Keratinocyte (primary cell): ENCODE data around the gene SETBP1. TPM values are rescaled to one million over a fixed set of nuclear protein-coding genes. Genes with fewer than 3 reads are reported as not detected.

Experiments used
- DNase-seq: peaks from one replicate; pipeline ENCODE4 v3.0.0-alpha.2; 2011; ENCODE audit warnings: low read depth, missing footprints, low spot score
- FAIRE-seq: peaks from 2 replicates; lab custom pipeline; 2011; peaks lifted over from hg19 to GRCh38; lab: Jason Lieb, UNC
- H2AFZ ChIP-seq: 2 replicates; pipeline ENCODE4 v1.6.0; 2012; ENCODE audit warnings: low read length, control low read depth, inconsistent platforms; ENCODE audit not compliant: control insufficient read depth
- H3K27ac ChIP-seq: 2 replicates; pipeline ENCODE4 v1.5.1; 2011; ENCODE audit warnings: low read length; ENCODE audit not compliant: control insufficient read depth, insufficient read depth
- H3K27me3 ChIP-seq: 3 replicates; pipeline ENCODE4 v1.6.0; 2011; ENCODE audit warnings: low read length; ENCODE audit not compliant: control insufficient read depth, insufficient read depth; ENCODE audit errors: extremely low read depth
- H3K36me3 ChIP-seq, 2 experiments: 2 replicates in 1 of 2; 3 replicates in 1 of 2; pipeline ENCODE4 v1.5.1; 2011; ENCODE audit warnings: low read length in 2 of 2, mild to moderate bottlenecking in 1 of 2; ENCODE audit not compliant: control insufficient read depth in 2 of 2, insufficient read depth in 2 of 2; ENCODE audit errors: extremely low read depth in 1 of 2
- H3K4me1 ChIP-seq: 3 replicates; pipeline ENCODE4 v1.5.1; 2011; ENCODE audit warnings: low read length; ENCODE audit not compliant: control insufficient read depth, insufficient read depth; ENCODE audit errors: extremely low read depth
- H3K4me2 ChIP-seq: 3 replicates; pipeline ENCODE4 v1.6.0; 2011; ENCODE audit warnings: low read depth, low read length; ENCODE audit not compliant: control insufficient read depth, insufficient read depth; ENCODE audit errors: extremely low read depth
- H3K4me3 ChIP-seq, 3 experiments: fragments of 200-600 bp in 1 of 3; sonication (generic) in 1 of 3; 2 replicates in 2 of 3; 3 replicates in 1 of 3; pipeline ENCODE4 v1.5.1; 2011 to 2016; ENCODE audit warnings: low read length in 3 of 3, mild to moderate bottlenecking in 3 of 3, control low read depth in 2 of 3, inconsistent platforms in 1 of 3, low read depth in 1 of 3, mixed read lengths in 1 of 3, mixed run types in 1 of 3, moderate library complexity in 1 of 3; ENCODE audit not compliant: control insufficient read depth in 2 of 3, insufficient read depth in 2 of 3; ENCODE audit errors: extremely low read depth in 1 of 3
- H3K79me2 ChIP-seq: 2 replicates; pipeline ENCODE4 v1.6.0; 2012; ENCODE audit warnings: low read length; ENCODE audit not compliant: control insufficient read depth, insufficient read depth
- H3K9ac ChIP-seq: 3 replicates; pipeline ENCODE4 v1.6.0; 2011; ENCODE audit warnings: low read length; ENCODE audit not compliant: control insufficient read depth, insufficient read depth; ENCODE audit errors: extremely low read depth
- H3K9me1 ChIP-seq: 3 replicates; pipeline ENCODE4 v1.6.0; 2011; ENCODE audit warnings: low read length; ENCODE audit not compliant: control insufficient read depth, insufficient read depth; ENCODE audit errors: extremely low read depth
- H3K9me3 ChIP-seq: 2 replicates; pipeline ENCODE4 v1.5.1; 2012; ENCODE audit warnings: low read depth, low read length; ENCODE audit not compliant: control insufficient read depth
- H4K20me1 ChIP-seq: 3 replicates; pipeline ENCODE4 v1.6.0; 2011; ENCODE audit warnings: low read length; ENCODE audit not compliant: control insufficient read depth, insufficient read depth; ENCODE audit errors: extremely low read depth
- EZH2 ChIP-seq: IDR thresholded peaks from one replicate; pipeline ENCODE4 v1.6.1; 2012; ENCODE audit warnings: inconsistent platforms, mild to moderate bottlenecking, low read length, moderate library complexity
- dilution Hi-C: fragments of 300-500 bp; cut with MboI; formaldehyde crosslinking; loops from one replicate; pipeline ENCODE4 v1.7.0; 2020; ENCODE audit warnings: low sequenced_read_pairs; ENCODE audit not compliant: extremely low pct_ligation_motif_present
- polyA plus RNA-seq, 5 experiments: library from polyadenylated mRNA; depleted of rRNA in 3 of 5; stranded (reverse) in 3 of 5; stranded (forward) in 1 of 5; unstranded in 1 of 5; fragments of >200 nt; gene quantifications; 1 replicate in 1 of 5; 2 replicates in 3 of 5; 3 replicates in 1 of 5; pipeline versions ENCODE4 v1.2.1 to v1.2.3, GENCODE V29; 2011 to 2012; ENCODE audit warnings: missing spikeins in 2 of 5, low read depth in 1 of 5, low replicate concordance in 1 of 5
- TF ChIP-seq, protein P1 (sequence below), 3 experiments: IDR thresholded peaks in 1 of 3; conservative IDR thresholded peaks in 1 of 3; optimal IDR thresholded peaks in 1 of 3; 2 replicates in 2 of 3; 3 replicates in 1 of 3; pipeline versions ENCODE3 to v1.5.1; 2011; ENCODE audit warnings: low read length in 3 of 3, mild to moderate bottlenecking in 3 of 3, moderate library complexity in 2 of 3, control low read depth in 1 of 3, inconsistent platforms in 1 of 3; ENCODE audit not compliant: insufficient read depth in 2 of 3; ENCODE audit errors: extremely low read depth in 1 of 3

SETBP1 gene
- polyA plus RNA-seq, 1 donor (not counting 4 experiments of a cell fraction or from before 2014, with no cell fraction given) = 3.3 TPM

GRCh38 chr18:44715245-44715644 lies 34.6 kb downstream of the SETBP1 start:
- dilution Hi-C loops = no loop called here
- Histone ChIP-seq H3K4me3 (no peak overlapping the region), H3K36me3 (peaks cover 4% of the 10 kb centered on the region in 2 experiments), H3K79me2 (no peaks in the 10 kb centered on the region), H3K27me3 (no peaks in the 10 kb centered on the region), H3K4me2 (no peak overlapping the region), H4K20me1 (no peaks in the 10 kb centered on the region), H3K4me1 (peaks cover 14% of the 10 kb centered on the region), H3K9me3 (no peaks in the 10 kb centered on the region), H3K9me1 (no peaks in the 10 kb centered on the region), H2AFZ (no peak overlapping the region), H3K9ac (no peak overlapping the region), H3K27ac (no peak overlapping the region)
- FAIRE-seq (peak; percentile 67), DNase-seq (no peak)
- TF ChIP-seq, protein P1, sequence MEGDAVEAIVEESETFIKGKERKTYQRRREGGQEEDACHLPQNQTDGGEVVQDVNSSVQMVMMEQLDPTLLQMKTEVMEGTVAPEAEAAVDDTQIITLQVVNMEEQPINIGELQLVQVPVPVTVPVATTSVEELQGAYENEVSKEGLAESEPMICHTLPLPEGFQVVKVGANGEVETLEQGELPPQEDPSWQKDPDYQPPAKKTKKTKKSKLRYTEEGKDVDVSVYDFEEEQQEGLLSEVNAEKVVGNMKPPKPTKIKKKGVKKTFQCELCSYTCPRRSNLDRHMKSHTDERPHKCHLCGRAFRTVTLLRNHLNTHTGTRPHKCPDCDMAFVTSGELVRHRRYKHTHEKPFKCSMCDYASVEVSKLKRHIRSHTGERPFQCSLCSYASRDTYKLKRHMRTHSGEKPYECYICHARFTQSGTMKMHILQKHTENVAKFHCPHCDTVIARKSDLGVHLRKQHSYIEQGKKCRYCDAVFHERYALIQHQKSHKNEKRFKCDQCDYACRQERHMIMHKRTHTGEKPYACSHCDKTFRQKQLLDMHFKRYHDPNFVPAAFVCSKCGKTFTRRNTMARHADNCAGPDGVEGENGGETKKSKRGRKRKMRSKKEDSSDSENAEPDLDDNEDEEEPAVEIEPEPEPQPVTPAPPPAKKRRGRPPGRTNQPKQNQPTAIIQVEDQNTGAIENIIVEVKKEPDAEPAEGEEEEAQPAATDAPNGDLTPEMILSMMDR (optimal IDR thresholded peaks at IDR 0.05 in 1 of 3, IDR thresholded peaks at IDR 0.05 in 1 of 3, conservative IDR thresholded peaks at IDR 0.05 in 1 of 3; ENCODE audit: extremely low read depth in 1 of 3, insufficient read depth in 2 of 3, low read length in 3 of 3) = no peak
- TF ChIP-seq EZH2 = no peak

GRCh38 chr18:44715842-44716241 lies 35.2 kb downstream of the SETBP1 start:
- Histone ChIP-seq H3K4me2 (no peak overlapping the region), H3K4me1 (peaks cover 14% of the 10 kb centered on the region), H3K36me3 (peaks cover 4% of the 10 kb centered on the region in 2 experiments), H3K9me3 (no peaks in the 10 kb centered on the region), H3K9ac (no peak overlapping the region), H3K79me2 (no peaks in the 10 kb centered on the region), H3K9me1 (no peaks in the 10 kb centered on the region), H4K20me1 (no peaks in the 10 kb centered on the region), H3K4me3 (no peak overlapping the region), H2AFZ (no peak overlapping the region), H3K27ac (no peak overlapping the region), H3K27me3 (no peaks in the 10 kb centered on the region)
- FAIRE-seq (no peak), DNase-seq (no peak)
- dilution Hi-C loops = no loop called here
- TF ChIP-seq, protein P1 (optimal IDR thresholded peaks at IDR 0.05 in 1 of 3, IDR thresholded peaks at IDR 0.05 in 1 of 3, conservative IDR thresholded peaks at IDR 0.05 in 1 of 3; ENCODE audit: extremely low read depth in 1 of 3, insufficient read depth in 2 of 3, low read length in 3 of 3) = no peak
- TF ChIP-seq EZH2 = no peak
